GM23248 (cell line): ENCODE data around the gene GCNA.

Experiments used
- EZH2 ChIP-seq: fragments of 200-600 bp; sonication (generic); IDR thresholded peaks from 2 replicates; pipeline ENCODE4 v1.6.1; 2018; ENCODE audit warnings: antibody characterized with exemption, mild to moderate bottlenecking; ENCODE audit not compliant: insufficient read depth, poor library complexity, severe bottlenecking
- EZH2phosphoT487 ChIP-seq: fragments of 200-600 bp; sonication (generic); IDR thresholded peaks from 2 replicates; pipeline ENCODE4 v1.6.1; 2018; ENCODE audit warnings: antibody characterized with exemption, moderate library complexity, mild to moderate bottlenecking, low read depth; ENCODE audit not compliant: insufficient read depth

- TF ChIP-seq EZH2phosphoT487 = no peak
- TF ChIP-seq EZH2 = no peak
Observed at GRCh38 chrX:71634366-71634765, 56.1 kb downstream of the GCNA start.
